ENCODE measurements around the gene FAM227A.
"Not testable (repeated sequence)": the region's sequence is repeated elsewhere in the genome, so short reads cannot be mapped to it uniquely, and the experiment has no call there.

FAM227A gene

DNA sequence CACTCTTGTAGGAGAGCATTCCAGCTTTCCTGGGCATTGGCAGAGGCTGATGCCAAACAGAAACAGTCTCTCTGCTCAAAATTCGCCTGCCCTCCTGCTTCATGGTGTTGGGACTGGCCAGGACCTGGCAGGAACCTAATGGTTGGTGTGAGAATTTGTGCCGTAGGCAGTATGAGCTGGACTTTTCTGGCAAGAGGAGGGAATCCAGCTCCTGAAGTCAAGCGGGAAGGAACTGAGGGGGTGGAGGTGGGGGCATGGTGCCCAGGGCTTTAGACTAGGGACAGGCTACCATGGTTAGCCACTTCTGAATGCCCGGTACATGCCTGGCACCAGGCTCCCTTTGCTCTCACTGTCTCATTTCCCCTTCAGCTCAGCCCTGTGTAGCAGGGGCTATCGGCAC is 18.7 kb upstream of the FAM227A start:
- Histone ChIP-seq H3K36me3 (ENCODE audit: control insufficient read depth in 5 of 5, insufficient read depth in 5 of 5, low read length in 5 of 5) (peaks cover 0 to 29% (median 23%) of the 10 kb centered on the region in 5 donors), H3K4me1 (ENCODE audit: control insufficient read depth in 5 of 5, insufficient read depth in 5 of 5, low read length in 5 of 5) (no peaks in the 10 kb centered on the region), H3K4me3 (ENCODE audit: low read depth in 1 of 5, low read length in 5 of 5) (no peak overlapping the region), H3K9ac (ENCODE audit: low read length in 5 of 5) (peak overlapping the region in 1 of 5 donors; percentile 23), H3K27me3 (ENCODE audit: control insufficient read depth in 5 of 5, insufficient read depth in 4 of 5, low read length in 5 of 5) (no peaks in the 10 kb centered on the region), H3K27ac (ENCODE audit: low read depth, low read length) (no peak overlapping the region), H3K9me3 (ENCODE audit: control insufficient read depth in 5 of 5, low read length in 5 of 5) (no peaks in the 10 kb centered on the region)

DNA sequence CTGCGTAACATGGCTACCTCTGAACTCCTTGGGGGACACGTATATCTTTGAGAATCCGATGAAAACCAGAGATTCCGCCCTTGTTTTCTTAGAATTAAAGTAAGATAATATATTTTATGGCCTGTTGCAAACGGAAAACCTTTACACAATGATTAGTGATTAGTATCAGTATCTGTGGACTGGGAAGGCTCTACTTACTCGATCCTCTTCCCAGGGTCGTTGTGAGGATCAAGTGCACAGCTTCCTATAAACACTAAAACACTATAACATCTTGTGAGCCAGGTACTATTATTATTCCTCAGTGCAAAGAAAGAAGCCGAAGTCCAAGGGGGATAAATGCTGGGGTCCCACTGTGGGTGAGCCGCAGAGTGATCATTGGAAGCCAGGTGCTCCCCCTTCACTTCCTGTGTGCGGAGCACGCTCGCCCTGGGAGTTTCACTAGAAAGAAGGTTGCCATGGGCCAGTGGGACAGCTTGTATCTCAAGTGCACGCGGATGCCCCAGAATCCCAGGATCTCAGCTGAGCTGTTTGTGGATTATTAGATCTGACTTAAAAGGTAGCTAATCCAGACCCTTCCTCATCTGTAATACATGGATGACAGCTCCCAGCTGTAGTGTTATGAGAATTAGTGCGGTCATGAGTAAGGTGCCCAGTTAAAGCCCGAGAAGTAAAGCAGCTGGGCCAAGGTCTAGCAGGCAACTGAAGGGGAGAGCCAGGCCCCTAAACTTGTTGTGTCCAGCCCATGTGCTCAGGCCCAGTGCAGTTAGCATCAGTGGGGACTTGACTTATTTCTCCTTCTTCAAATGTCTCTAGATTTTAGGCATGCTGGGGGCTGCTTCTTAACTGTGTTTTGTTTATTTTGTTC is 1.1 kb upstream of the FAM227A start:
- Histone ChIP-seq H3K27me3 (ENCODE audit: control insufficient read depth in 5 of 5, insufficient read depth in 4 of 5, low read length in 5 of 5) (no peaks in the 10 kb centered on the region), H3K27ac (ENCODE audit: low read depth, low read length) (peak overlapping the region; percentile 72), H3K4me3 (ENCODE audit: low read depth in 1 of 5, low read length in 5 of 5) (peak overlapping the region; percentile 85 to 97 (median 93)), H3K36me3 (ENCODE audit: control insufficient read depth in 5 of 5, insufficient read depth in 5 of 5, low read length in 5 of 5) (peaks cover 0 to 4% (median 0%) of the 10 kb centered on the region in 5 donors), H3K4me1 (ENCODE audit: control insufficient read depth in 5 of 5, insufficient read depth in 5 of 5, low read length in 5 of 5) (peaks cover 0 to 22% (median 19%) of the 10 kb centered on the region in 5 donors), H3K9me3 (ENCODE audit: control insufficient read depth in 5 of 5, low read length in 5 of 5) (no peaks in the 10 kb centered on the region), H3K9ac (ENCODE audit: low read length in 5 of 5) (peak overlapping the region; percentile 57 to 99 (median 97))

DNA sequence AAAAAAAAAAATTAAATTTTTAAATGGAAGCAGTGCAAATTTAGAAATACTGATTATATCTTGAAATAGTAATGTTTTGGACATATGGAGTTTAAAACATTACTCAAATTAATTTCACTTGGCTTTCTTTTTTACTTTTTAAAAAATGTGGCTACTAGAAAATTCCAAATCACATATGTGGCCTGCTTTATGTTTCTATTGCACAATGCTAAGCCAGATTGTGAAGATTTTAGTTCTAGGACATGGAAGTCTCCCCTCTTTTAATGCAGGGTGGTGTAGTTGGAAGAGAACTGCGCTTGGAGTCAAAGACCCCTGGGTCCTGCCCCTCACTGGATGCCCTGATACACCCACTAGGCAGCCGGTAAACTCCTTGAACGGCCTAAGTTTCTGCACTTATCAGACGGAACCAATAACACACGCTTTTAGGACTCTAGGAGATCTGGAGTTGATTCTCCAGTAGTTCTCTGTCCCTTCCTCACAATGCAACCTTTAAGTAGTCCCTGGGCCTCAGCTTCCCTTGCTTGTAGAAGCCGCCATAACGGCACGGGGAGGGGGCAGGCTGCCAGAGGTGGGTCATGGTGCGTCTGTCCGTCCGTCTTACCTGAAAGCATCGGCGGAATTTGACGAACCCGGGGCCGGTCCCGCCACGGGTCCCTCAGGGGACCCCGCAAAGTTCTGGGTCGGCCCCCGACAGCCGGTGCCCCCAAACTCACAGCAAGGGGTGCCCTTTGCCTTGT is 505 bp downstream of the FAM227A start:
- H3K9ac ChIP-seq (ENCODE audit: low read length in 5 of 5) = peak overlapping the region in 4 of 5 donors; percentile 95 to 99 (median 98)
- no peaks in the 10 kb centered on the region for H3K27me3 ChIP-seq (ENCODE audit: control insufficient read depth in 5 of 5, insufficient read depth in 4 of 5, low read length in 5 of 5)
- peaks cover 0 to 22% (median 19%) of the 10 kb centered on the region in 5 donors for H3K4me1 ChIP-seq (ENCODE audit: control insufficient read depth in 5 of 5, insufficient read depth in 5 of 5, low read length in 5 of 5)
- peak overlapping the region; percentile 68 to 97 (median 93) for H3K4me3 ChIP-seq (ENCODE audit: low read depth in 1 of 5, low read length in 5 of 5)
- peak overlapping the region; percentile 72 for H3K27ac ChIP-seq (ENCODE audit: low read depth, low read length)
- H3K36me3 ChIP-seq (ENCODE audit: control insufficient read depth in 5 of 5, insufficient read depth in 5 of 5, low read length in 5 of 5) = no peaks in the 10 kb centered on the region
- no peaks in the 10 kb centered on the region for H3K9me3 ChIP-seq (ENCODE audit: control insufficient read depth in 5 of 5, low read length in 5 of 5)

- Histone ChIP-seq H3K4me1 (ENCODE audit: control insufficient read depth in 5 of 5, insufficient read depth in 5 of 5, low read length in 5 of 5) (peaks cover 0 to 22% (median 19%) of the 10 kb centered on the region in 5 donors), H3K27ac (ENCODE audit: low read depth, low read length) (no peak overlapping the region), H3K36me3 (ENCODE audit: control insufficient read depth in 5 of 5, insufficient read depth in 5 of 5, low read length in 5 of 5) (no peaks in the 10 kb centered on the region), H3K4me3 (ENCODE audit: low read depth in 1 of 5, low read length in 5 of 5) (no peak overlapping the region), H3K9me3 (ENCODE audit: control insufficient read depth in 5 of 5, low read length in 5 of 5) (no peaks in the 10 kb centered on the region), H3K9ac (ENCODE audit: low read length in 5 of 5) (no peak overlapping the region), H3K27me3 (ENCODE audit: control insufficient read depth in 5 of 5, insufficient read depth in 4 of 5, low read length in 5 of 5) (no peaks in the 10 kb centered on the region)
These were observed 2.5 kb downstream of the FAM227A start for GRCh38 chr22:38653741-38654140.

DNA sequence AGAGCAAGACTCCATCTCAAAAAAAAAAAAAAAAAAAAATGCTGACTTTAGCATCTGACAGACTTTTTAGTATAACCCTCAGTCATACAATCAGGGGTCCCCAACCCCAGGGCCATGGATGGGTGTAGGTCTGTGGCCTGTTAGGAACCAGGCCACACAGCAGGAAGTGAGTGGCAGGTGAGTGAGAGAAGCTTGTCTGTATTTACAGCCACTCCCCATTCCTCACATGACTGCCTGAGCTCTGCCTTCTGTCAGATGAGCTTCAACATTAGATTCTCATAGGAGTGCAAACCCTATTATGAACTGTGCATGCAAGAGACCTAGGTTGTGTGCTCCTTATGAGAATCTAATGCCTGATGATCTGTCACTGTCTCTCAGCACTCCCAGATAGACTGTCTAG is 3.3 kb downstream of the FAM227A start:
- Histone ChIP-seq H3K27me3 (ENCODE audit: control insufficient read depth in 5 of 5, insufficient read depth in 4 of 5, low read length in 5 of 5) (no peaks in the 10 kb centered on the region), H3K9me3 (ENCODE audit: control insufficient read depth in 5 of 5, low read length in 5 of 5) (no peaks in the 10 kb centered on the region), H3K36me3 (ENCODE audit: control insufficient read depth in 5 of 5, insufficient read depth in 5 of 5, low read length in 5 of 5) (no peaks in the 10 kb centered on the region), H3K9ac (ENCODE audit: low read length in 5 of 5) (no peak overlapping the region), H3K27ac (ENCODE audit: low read depth, low read length) (no peak overlapping the region), H3K4me1 (ENCODE audit: control insufficient read depth in 5 of 5, insufficient read depth in 5 of 5, low read length in 5 of 5) (peaks cover 0 to 21% (median 19%) of the 10 kb centered on the region in 5 donors), H3K4me3 (ENCODE audit: low read depth in 1 of 5, low read length in 5 of 5) (no peak overlapping the region)

DNA sequence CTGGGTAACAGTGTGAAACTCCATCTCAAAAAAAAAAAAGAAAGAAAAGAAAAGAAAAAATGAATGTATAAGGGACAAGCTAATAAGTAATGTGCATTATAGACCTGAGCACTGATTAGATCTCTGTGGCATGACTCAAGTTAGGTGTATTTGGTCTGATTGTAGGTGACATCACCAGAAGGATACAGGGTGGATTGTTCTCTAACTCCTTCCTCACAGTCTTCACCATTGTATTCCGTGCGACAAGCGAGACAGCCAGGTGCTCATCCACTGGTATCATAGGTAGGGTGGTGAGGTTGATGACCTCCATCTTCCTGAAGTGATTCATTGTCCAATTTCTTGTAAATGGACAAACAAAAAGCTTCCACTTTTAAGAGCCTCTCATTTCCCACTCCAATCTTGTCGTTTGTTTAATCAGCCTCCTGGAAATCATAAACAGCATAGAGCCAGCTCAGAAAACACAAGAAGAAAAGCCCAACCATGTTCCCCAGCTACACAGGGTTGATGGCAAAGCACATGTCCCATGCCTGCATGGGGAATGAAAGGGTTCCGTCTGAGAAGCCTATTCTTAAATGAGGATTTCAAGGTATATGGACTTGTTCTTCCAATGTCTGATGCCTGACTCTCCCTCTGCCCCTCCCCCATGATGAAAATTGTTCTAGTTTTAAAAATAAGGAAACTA is 6.2 kb downstream of the FAM227A start:
- H3K9me3 ChIP-seq (ENCODE audit: control insufficient read depth in 5 of 5, low read length in 5 of 5) = no peaks in the 10 kb centered on the region
- no peaks in the 10 kb centered on the region for H3K4me1 ChIP-seq (ENCODE audit: control insufficient read depth in 5 of 5, insufficient read depth in 5 of 5, low read length in 5 of 5)
- H3K9ac ChIP-seq (ENCODE audit: low read length in 5 of 5) = no peak overlapping the region
- H3K27ac ChIP-seq (ENCODE audit: low read depth, low read length) = no peak overlapping the region
- H3K4me3 ChIP-seq (ENCODE audit: low read depth in 1 of 5, low read length in 5 of 5) = no peak overlapping the region
- H3K27me3 ChIP-seq (ENCODE audit: control insufficient read depth in 5 of 5, insufficient read depth in 4 of 5, low read length in 5 of 5) = no peaks in the 10 kb centered on the region
- no peaks in the 10 kb centered on the region for H3K36me3 ChIP-seq (ENCODE audit: control insufficient read depth in 5 of 5, insufficient read depth in 5 of 5, low read length in 5 of 5)

GRCh38 chr22:38645430-38645829 is 10.8 kb downstream of the FAM227A start:
- H3K9ac ChIP-seq (ENCODE audit: low read length in 5 of 5) = no peak overlapping the region
- no peak overlapping the region for H3K4me3 ChIP-seq (ENCODE audit: low read depth in 1 of 5, low read length in 5 of 5)
- no peaks in the 10 kb centered on the region for H3K36me3 ChIP-seq (ENCODE audit: control insufficient read depth in 5 of 5, insufficient read depth in 5 of 5, low read length in 5 of 5)
- no peaks in the 10 kb centered on the region for H3K4me1 ChIP-seq (ENCODE audit: control insufficient read depth in 5 of 5, insufficient read depth in 5 of 5, low read length in 5 of 5)
- no peak overlapping the region for H3K27ac ChIP-seq (ENCODE audit: low read depth, low read length)
- no peaks in the 10 kb centered on the region for H3K9me3 ChIP-seq (ENCODE audit: control insufficient read depth in 5 of 5, low read length in 5 of 5)
- H3K27me3 ChIP-seq (ENCODE audit: control insufficient read depth in 5 of 5, insufficient read depth in 4 of 5, low read length in 5 of 5) = no peaks in the 10 kb centered on the region

DNA sequence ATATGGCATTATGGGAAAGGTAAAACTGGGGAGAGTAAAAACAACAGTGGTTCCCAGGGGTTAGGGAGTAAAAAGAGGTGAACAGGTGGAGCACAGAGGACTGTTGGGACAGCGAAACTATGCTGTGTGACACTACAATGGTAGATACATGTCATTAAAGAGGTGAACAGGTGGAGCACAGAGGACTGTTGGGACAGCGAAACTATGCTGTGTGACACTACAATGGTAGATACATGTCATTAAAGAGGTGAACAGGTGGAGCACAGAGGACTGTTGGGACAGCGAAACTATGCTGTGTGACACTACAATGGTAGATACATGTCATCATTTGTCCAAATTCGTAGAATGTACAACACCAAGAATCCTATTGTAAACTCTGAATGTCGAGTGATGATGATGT is 11.9 kb downstream of the FAM227A start:
- not testable (repeated sequence) for H3K36me3 ChIP-seq (ENCODE audit: control insufficient read depth in 5 of 5, insufficient read depth in 5 of 5, low read length in 5 of 5); H3K4me1 ChIP-seq (ENCODE audit: control insufficient read depth in 5 of 5, insufficient read depth in 5 of 5, low read length in 5 of 5); H3K9ac ChIP-seq (ENCODE audit: low read length in 5 of 5); H3K27ac ChIP-seq (ENCODE audit: low read depth, low read length); H3K4me3 ChIP-seq (ENCODE audit: low read depth in 1 of 5, low read length in 5 of 5); H3K27me3 ChIP-seq (ENCODE audit: control insufficient read depth in 5 of 5, insufficient read depth in 4 of 5, low read length in 5 of 5); H3K9me3 ChIP-seq (ENCODE audit: control insufficient read depth in 5 of 5, low read length in 5 of 5)

DNA sequence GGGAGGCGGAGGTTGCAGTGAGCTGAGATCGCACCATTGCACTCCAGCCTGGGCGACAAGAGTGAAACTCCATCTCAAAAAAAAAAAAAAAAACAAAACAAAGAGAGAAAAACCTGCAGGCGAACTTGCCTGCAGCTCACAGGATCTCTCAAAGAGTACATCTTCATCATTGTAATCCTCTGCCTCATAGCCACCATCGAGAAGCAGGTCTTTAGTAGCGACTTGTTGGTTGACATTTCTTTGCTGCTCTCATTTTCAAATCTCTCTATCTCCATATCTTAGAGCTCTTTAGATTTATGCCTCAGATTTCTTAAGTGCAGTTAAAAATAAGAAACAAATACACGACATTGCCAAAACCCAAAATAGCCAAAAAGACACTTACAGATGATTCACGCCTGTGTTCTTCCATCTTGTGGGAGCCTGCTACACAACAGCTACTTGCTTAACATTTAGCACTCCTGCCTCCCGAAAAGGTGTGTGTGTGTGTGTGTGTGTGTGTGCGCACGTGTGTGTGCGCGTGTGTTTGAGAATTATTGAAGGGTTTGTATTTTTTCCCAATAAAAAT is 14.6 kb downstream of the FAM227A start:
- no peaks in the 10 kb centered on the region for H3K27me3 ChIP-seq (ENCODE audit: control insufficient read depth in 5 of 5, insufficient read depth in 4 of 5, low read length in 5 of 5)
- H3K4me3 ChIP-seq (ENCODE audit: low read depth in 1 of 5, low read length in 5 of 5) = no peak overlapping the region
- no peak overlapping the region for H3K27ac ChIP-seq (ENCODE audit: low read depth, low read length)
- H3K36me3 ChIP-seq (ENCODE audit: control insufficient read depth in 5 of 5, insufficient read depth in 5 of 5, low read length in 5 of 5) = no peaks in the 10 kb centered on the region
- H3K4me1 ChIP-seq (ENCODE audit: control insufficient read depth in 5 of 5, insufficient read depth in 5 of 5, low read length in 5 of 5) = no peaks in the 10 kb centered on the region
- no peak overlapping the region for H3K9ac ChIP-seq (ENCODE audit: low read length in 5 of 5)
- no peaks in the 10 kb centered on the region for H3K9me3 ChIP-seq (ENCODE audit: control insufficient read depth in 5 of 5, low read length in 5 of 5)
